Activated T-cell treated with anti-CD3 and anti-CD28 coated beads, Interleukin-2, amount 50 U/mL, for 4 hours (primary cell): ENCODE data around the gene TMEM267. TPM values are rescaled to one million over a fixed set of nuclear protein-coding genes. Genes with fewer than 3 reads are reported as not detected.
"Not testable (repeated sequence)": the region's sequence is repeated elsewhere in the genome, so short reads cannot be mapped to it uniquely, and the experiment has no call there.

Experiments used
- ATAC-seq, 2 donors: fragments of 200-7000 bp; cut with Tn5 transposase; one replicate each; pipeline ENCODE4 v1.10.0; 2021
- DNase-seq: peaks from one replicate; pipeline ENCODE4 v3.0.0-alpha.2; 2020
- H3K27me3 Mint-ChIP-seq: one replicate; pipeline ENCODE4 v1.8.0; 2021; ENCODE audit warnings: low read depth, mixed read lengths
- H3K36me3 Mint-ChIP-seq: one replicate; pipeline ENCODE4 v1.8.0; 2022; ENCODE audit warnings: mixed read lengths; ENCODE audit not compliant: insufficient read depth
- H3K4me1 Mint-ChIP-seq: one replicate; pipeline ENCODE4 v1.8.0; 2021; ENCODE audit warnings: low read depth, mixed read lengths
- H3K4me3 Mint-ChIP-seq: one replicate; pipeline ENCODE4 v1.8.0; 2021; ENCODE audit warnings: mild to moderate bottlenecking, moderate library complexity, mixed read lengths
- H3K9me3 Mint-ChIP-seq: one replicate; pipeline ENCODE4 v1.8.0; 2021; ENCODE audit warnings: mixed read lengths
- total RNA-seq, 3 donors: library from RNA; stranded (reverse); gene quantifications; one replicate each; pipeline ENCODE4 v1.2.1, GENCODE V29; 2021

TMEM267 gene
- total RNA-seq, 3 donors from 2014 or later: 18.6 to 23.4 (median 21.2) TPM

DNA sequence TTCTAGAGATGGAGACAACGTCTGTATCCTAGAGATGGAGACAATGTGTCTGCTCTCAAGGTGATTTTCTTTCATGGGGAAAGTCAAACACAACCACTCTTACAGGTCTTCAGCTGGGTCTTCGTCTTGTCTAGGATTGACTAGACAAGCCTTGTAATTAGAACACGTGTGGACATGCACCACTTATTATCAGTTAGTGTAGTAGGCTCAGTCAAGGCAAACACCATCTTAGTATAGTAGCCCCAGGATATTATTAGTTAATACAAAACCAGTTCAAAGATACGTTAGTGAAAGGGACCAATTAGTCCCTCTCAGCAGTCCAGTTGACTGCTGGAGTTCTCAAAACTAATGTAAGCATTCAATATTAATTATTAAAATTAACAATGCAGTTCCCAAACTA is 56.4 kb downstream of the TMEM267 start:
- no peak for ATAC-seq
- no peak overlapping the region for H3K4me3 Mint-ChIP-seq

GRCh38 chr5:43425983-43426382 is 57.7 kb downstream of the TMEM267 start:
- Mint-ChIP-seq H3K36me3 (no peaks in the 10 kb centered on the region), H3K4me3 (no peak overlapping the region), H3K4me1 (no peaks in the 10 kb centered on the region), H3K27me3 (no peaks in the 10 kb centered on the region), H3K9me3 (no peaks in the 10 kb centered on the region)
- DNase-seq (no peak), ATAC-seq (no peak)

More for the DNA sequence above, 56.4 kb downstream of the TMEM267 start:
- no peak for DNase-seq
- no peaks in the 10 kb centered on the region for H3K27me3 Mint-ChIP-seq
- H3K4me1 Mint-ChIP-seq: no peaks in the 10 kb centered on the region
- H3K9me3 Mint-ChIP-seq: no peaks in the 10 kb centered on the region
- no peaks in the 10 kb centered on the region for H3K36me3 Mint-ChIP-seq

- ATAC-seq, DNase-seq, H3K4me3 Mint-ChIP-seq, H3K4me1 Mint-ChIP-seq, H3K9me3 Mint-ChIP-seq, H3K36me3 Mint-ChIP-seq, H3K27me3 Mint-ChIP-seq: not testable (repeated sequence)
Observed at GRCh38 chr5:43423086-43423485, 60.6 kb downstream of the TMEM267 start.

GRCh38 chr5:43422143-43422542 is 61.5 kb downstream of the TMEM267 start:
- no peak for ATAC-seq
- Mint-ChIP-seq H3K9me3 (no peaks in the 10 kb centered on the region), H3K27me3 (no peaks in the 10 kb centered on the region)

DNA sequence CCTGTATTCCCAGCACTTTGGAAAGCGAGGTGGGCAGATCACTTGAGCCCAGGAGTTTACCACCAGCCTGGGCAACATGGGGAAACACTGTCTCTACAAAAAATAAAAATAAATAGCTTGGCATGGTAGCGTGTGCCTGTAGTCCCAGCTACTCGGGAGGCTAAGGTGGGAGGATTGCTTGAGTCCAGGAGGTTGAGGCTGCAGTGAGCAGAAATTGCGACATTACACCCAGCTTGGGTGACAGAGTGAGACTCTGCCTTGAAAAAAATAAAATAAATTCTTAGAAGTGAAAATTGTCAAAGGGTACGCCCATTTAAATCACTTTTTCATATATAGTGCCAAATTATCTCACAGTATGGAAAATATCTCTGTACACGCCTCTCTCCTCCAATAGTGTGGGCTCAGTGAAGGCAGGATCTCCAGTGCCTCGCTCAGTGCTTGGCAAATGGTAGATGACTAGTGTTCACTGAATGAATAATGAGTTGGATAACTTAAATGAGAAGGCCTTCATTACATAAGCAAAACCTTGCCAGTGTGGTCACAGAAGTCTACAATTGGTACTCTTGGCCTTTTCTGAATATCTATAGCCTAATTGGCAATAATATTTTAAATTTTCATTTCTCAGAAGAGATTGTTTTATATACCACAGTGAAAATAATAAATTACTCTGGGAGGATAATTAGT is 62.1 kb downstream of the TMEM267 start:
- H3K4me3 Mint-ChIP-seq: no peak overlapping the region
- H3K36me3 Mint-ChIP-seq: no peaks in the 10 kb centered on the region
- H3K9me3 Mint-ChIP-seq: no peaks in the 10 kb centered on the region
- no peaks in the 10 kb centered on the region for H3K27me3 Mint-ChIP-seq
- DNase-seq: no peak
- H3K4me1 Mint-ChIP-seq: no peaks in the 10 kb centered on the region
- ATAC-seq: no peak

More at GRCh38 chr5:43422143-43422542, 61.5 kb downstream of the TMEM267 start:
- no peaks in the 10 kb centered on the region for H3K4me1 Mint-ChIP-seq
- H3K4me3 Mint-ChIP-seq: no peak overlapping the region
- DNase-seq: no peak
- no peaks in the 10 kb centered on the region for H3K36me3 Mint-ChIP-seq

GRCh38 chr5:43420241-43420640 is 63.4 kb downstream of the TMEM267 start:
- Mint-ChIP-seq H3K4me1 (no peaks in the 10 kb centered on the region), H3K36me3 (no peaks in the 10 kb centered on the region), H3K9me3 (no peaks in the 10 kb centered on the region), H3K27me3 (no peaks in the 10 kb centered on the region), H3K4me3 (no peak overlapping the region)
- ATAC-seq (no peak), DNase-seq (no peak)

DNA sequence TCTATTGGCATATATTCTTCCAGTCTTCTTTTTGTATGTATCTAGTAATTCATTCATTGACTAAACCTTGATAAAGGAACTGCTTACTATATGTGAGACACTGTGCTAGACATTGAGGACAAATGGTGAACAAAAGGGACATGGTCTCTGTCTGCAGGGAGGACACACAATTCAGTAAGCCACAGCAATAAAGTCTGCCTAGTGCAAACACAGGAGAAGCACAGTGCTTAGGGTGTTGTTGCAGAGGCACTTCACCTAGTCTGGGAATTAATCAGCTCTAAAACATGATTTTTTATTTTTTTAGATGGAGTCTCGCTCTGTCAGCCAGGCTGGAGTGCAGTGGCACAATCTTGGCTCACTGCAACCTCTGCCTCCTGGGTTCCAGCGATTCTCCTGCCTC is 65.1 kb downstream of the TMEM267 start:
- DNase-seq (no peak), ATAC-seq (no peak)
- no peak overlapping the region for H3K4me3 Mint-ChIP-seq
- H3K4me1 Mint-ChIP-seq: no peaks in the 10 kb centered on the region
- no peaks in the 10 kb centered on the region for H3K9me3 Mint-ChIP-seq
- H3K36me3 Mint-ChIP-seq: no peaks in the 10 kb centered on the region
- H3K27me3 Mint-ChIP-seq: no peaks in the 10 kb centered on the region

GRCh38 chr5:43416803-43417394 is 66.8 kb downstream of the TMEM267 start:
- ATAC-seq (no peak), DNase-seq (no peak)
- no peaks in the 10 kb centered on the region for H3K4me1 Mint-ChIP-seq
- H3K9me3 Mint-ChIP-seq: no peaks in the 10 kb centered on the region
- no peak overlapping the region for H3K4me3 Mint-ChIP-seq
- H3K36me3 Mint-ChIP-seq: no peaks in the 10 kb centered on the region
- no peaks in the 10 kb centered on the region for H3K27me3 Mint-ChIP-seq

DNA sequence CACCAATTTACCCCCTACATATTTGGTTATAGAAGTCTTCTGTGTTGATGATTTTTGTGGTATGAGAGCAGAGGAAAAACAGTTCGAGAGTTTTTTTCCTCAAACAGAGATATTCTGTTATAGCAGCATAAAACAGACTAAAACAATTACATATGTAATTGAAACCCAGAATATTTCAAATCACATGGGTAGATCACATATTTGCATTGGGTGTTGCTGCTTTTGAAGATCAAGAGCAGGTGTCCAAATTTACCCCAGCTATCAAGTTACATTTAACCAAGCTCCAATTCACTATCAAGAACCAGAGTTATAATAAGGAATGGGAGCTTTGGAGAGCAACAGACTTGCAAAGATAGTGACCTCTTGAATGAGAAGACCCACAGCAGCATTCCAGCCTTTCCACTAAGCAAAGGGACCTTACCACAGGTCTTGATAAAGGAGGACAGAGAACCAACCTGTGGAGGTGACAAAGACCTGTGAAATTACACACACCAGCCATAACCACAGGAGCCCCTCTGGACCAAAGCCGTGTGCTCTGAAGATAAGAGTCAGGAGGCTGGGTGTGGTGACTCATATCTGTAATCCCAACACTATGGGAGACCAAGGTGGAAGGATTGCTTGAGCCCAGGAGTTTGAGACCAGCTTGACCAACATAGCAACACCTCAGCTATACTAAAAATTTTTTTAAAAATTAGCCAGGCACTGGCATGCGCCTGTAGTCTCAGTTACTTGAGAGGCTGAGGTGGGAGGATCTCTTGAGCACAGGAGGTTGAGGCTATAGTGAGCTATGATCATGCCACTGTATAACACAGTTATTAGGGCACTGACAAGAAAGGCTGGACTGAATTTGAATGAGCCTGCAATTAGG is 67.5 kb downstream of the TMEM267 start:
- no peak for DNase-seq
- Mint-ChIP-seq H3K4me3 (no peak overlapping the region), H3K36me3 (no peaks in the 10 kb centered on the region), H3K9me3 (no peaks in the 10 kb centered on the region), H3K4me1 (no peaks in the 10 kb centered on the region), H3K27me3 (no peaks in the 10 kb centered on the region)
- ATAC-seq: no peak

- H3K4me1 Mint-ChIP-seq: no peaks in the 10 kb centered on the region
- no peaks in the 10 kb centered on the region for H3K9me3 Mint-ChIP-seq
- H3K27me3 Mint-ChIP-seq: no peaks in the 10 kb centered on the region
- ATAC-seq: no peak
- no peak for DNase-seq
- H3K4me3 Mint-ChIP-seq: no peak overlapping the region
- H3K36me3 Mint-ChIP-seq: no peaks in the 10 kb centered on the region
Observed at GRCh38 chr5:43413966-43414365, 69.7 kb downstream of the TMEM267 start.

DNA sequence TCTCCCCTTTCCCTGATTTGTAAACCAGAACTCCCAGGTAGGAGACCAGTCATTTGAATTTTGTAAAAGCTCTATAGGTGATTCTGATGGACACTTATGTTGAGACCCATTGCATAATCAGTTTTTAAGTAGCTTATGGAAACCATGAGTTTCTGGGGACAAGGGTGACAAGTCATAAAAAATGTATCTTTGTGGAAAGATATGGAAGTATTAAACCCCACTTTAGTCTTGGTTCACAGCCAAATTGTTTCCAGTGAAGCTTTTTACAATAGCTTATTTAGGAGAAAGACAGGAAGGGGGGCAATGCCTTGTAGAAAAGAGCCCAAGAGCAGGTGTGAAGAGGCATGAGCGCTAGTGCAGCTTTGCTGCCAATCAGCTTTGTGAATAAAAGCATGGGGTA is 71.0 kb downstream of the TMEM267 start:
- DNase-seq: no peak
- no peaks in the 10 kb centered on the region for H3K36me3 Mint-ChIP-seq
- H3K4me1 Mint-ChIP-seq: no peaks in the 10 kb centered on the region
- ATAC-seq: no peak
- H3K9me3 Mint-ChIP-seq: no peaks in the 10 kb centered on the region
- no peak overlapping the region for H3K4me3 Mint-ChIP-seq
- H3K27me3 Mint-ChIP-seq: no peaks in the 10 kb centered on the region

DNA sequence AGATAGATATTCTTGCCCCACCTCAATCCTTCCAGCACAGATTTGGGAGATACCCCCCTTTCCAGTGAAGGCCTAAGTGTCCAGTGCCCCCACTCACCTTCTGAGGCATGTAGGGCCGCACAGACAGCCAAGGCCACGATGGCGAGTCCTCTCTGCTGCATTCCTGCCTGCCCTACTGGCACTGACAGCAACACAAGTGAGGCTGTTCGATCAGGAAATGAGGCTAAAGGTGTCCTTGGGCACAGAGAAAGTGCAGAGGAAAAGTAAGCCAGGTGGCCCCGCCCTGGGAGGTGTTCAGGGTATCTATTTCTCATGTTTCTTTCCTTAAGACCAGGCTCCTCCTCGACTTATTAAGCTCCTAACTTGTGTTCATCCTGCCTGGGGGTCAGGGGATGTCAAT is 71.5 kb downstream of the TMEM267 start, which contains the start of gene CCL28:
TSS of gene CCL28 (minus strand) at position 236 of the 400 bp plus-strand sequence. CDS start at position 161, 75 bp downstream.
- no peak for DNase-seq
- H3K9me3 Mint-ChIP-seq: no peaks in the 10 kb centered on the region
- H3K4me1 Mint-ChIP-seq: no peaks in the 10 kb centered on the region
- no peaks in the 10 kb centered on the region for H3K27me3 Mint-ChIP-seq
- no peaks in the 10 kb centered on the region for H3K36me3 Mint-ChIP-seq
- no peak within 1 kb of the TSS for H3K4me3 Mint-ChIP-seq
- ATAC-seq: no peak

DNA sequence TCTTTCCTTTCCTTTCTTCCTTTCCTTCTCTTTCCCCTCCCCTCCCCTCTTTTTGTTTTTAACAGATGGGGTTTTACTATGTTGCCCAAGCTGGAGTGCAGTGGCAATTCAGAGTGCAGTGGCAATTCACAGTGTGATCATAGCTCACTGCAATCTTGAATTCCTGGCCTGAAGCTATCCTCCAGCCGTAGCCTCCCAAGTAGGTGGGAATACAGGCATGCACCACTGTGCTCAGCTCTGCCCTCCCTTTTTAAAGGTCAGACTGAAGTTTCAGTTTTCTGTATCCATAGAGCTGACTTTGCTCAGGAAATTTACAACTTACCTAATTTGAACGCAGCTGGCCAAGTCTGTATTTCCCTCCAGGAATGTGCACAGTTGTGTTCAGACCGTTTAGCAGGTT is 72.2 kb downstream of the TMEM267 start:
- H3K4me3 Mint-ChIP-seq: no peak overlapping the region
- no peaks in the 10 kb centered on the region for H3K27me3 Mint-ChIP-seq
- ATAC-seq (no peak), DNase-seq (no peak)
- no peaks in the 10 kb centered on the region for H3K9me3 Mint-ChIP-seq
- no peaks in the 10 kb centered on the region for H3K4me1 Mint-ChIP-seq
- H3K36me3 Mint-ChIP-seq: no peaks in the 10 kb centered on the region

- no peaks in the 10 kb centered on the region for H3K4me1 Mint-ChIP-seq
- H3K4me3 Mint-ChIP-seq: no peak overlapping the region
- H3K36me3 Mint-ChIP-seq: no peaks in the 10 kb centered on the region
- no peak for DNase-seq
- peaks cover 1% of the 10 kb centered on the region for H3K9me3 Mint-ChIP-seq
- H3K27me3 Mint-ChIP-seq: no peaks in the 10 kb centered on the region
- ATAC-seq: no peak
Observed at GRCh38 chr5:43410414-43410813, 73.3 kb downstream of the TMEM267 start.
